Measurements from ENCODE around the gene HHIPL1.

GRCh38 chr14:99673305-99674063, 28.6 kb downstream of the HHIPL1 start:
- no peak for TF ChIP-seq CTCF (IDR thresholded peaks at IDR 0.05; ENCODE audit: low read depth, low read length)
- TF ChIP-seq EZH2phosphoT487 (IDR thresholded peaks at IDR 0.05; ENCODE audit: low read depth): no peak

All from OCI-LY3 (cell line).